CD14-positive monocyte (primary cell): ENCODE measurements around the gene SLC7A4. TPM values are rescaled to one million over a fixed set of nuclear protein-coding genes. Genes with fewer than 3 reads are reported as not detected.

Experiments used
- DNase-seq, 3 donors: peaks; one replicate each; pipeline ENCODE4 v3.0.0-alpha.2; 2011 to 2022
- H2AFZ ChIP-seq: 2 replicates; pipeline ENCODE4 v1.6.0; 2012; ENCODE audit warnings: mild to moderate bottlenecking, low read depth, low read length, inconsistent platforms; ENCODE audit not compliant: insufficient read depth, poor library complexity, severe bottlenecking
- H3K27ac ChIP-seq, 2 donors: 1 replicate in 1 of 2; 2 replicates in 1 of 2; pipeline ENCODE4 v1.5.1; 2012 to 2013; ENCODE audit warnings: low read length in 2 of 2, control low read depth in 1 of 2, inconsistent platforms in 1 of 2, low read depth in 1 of 2, mild to moderate bottlenecking in 1 of 2
- H3K27me3 ChIP-seq, 2 donors: one replicate each; pipeline versions ENCODE4 v1.6.0 to v1.6.1; 2011 to 2013; ENCODE audit warnings: low read length in 2 of 2; ENCODE audit not compliant: control insufficient read depth in 2 of 2, insufficient read depth in 2 of 2
- H3K36me3 ChIP-seq, 2 donors: replicated peaks in 1 of 2; 1 replicate in 1 of 2; 2 replicates in 1 of 2; pipeline versions ENCODE4 v1.5.1 to v1.6.1; 2012 to 2013; ENCODE audit warnings: low read length in 2 of 2, control low read depth in 1 of 2, inconsistent platforms in 1 of 2, mild to moderate bottlenecking in 1 of 2; ENCODE audit not compliant: insufficient read depth in 2 of 2, control insufficient read depth in 1 of 2
- H3K4me1 ChIP-seq, 2 donors: 1 replicate in 1 of 2; 2 replicates in 1 of 2; pipeline versions ENCODE4 v1.5.1 to v1.6.1; 2012 to 2013; ENCODE audit warnings: low read length in 2 of 2, control low read depth in 1 of 2, inconsistent platforms in 1 of 2, mild to moderate bottlenecking in 1 of 2, moderate library complexity in 1 of 2; ENCODE audit not compliant: insufficient read depth in 2 of 2, control insufficient read depth in 1 of 2
- H3K4me2 ChIP-seq: replicated peaks from 2 replicates; pipeline ENCODE3; 2012; ENCODE audit warnings: low read length, moderate library complexity, mild to moderate bottlenecking; ENCODE audit not compliant: poor library complexity, severe bottlenecking; ENCODE audit errors: extremely low read depth
- H3K4me3 ChIP-seq, 3 experiments: fragments of 200-600 bp in 1 of 3; sonication (generic) in 1 of 3; replicated peaks in 1 of 3; 1 replicate in 2 of 3; 2 replicates in 1 of 3; pipeline ENCODE4 v1.5.1; 2011 to 2013; ENCODE audit warnings: low read length in 3 of 3, mild to moderate bottlenecking in 3 of 3, control low read depth in 2 of 3, low read depth in 2 of 3, inconsistent platforms in 1 of 3, moderate library complexity in 1 of 3
- H3K79me2 ChIP-seq: 2 replicates; pipeline ENCODE4 v1.6.0; 2012; ENCODE audit warnings: mild to moderate bottlenecking, control low read depth, inconsistent platforms, low read length, moderate library complexity; ENCODE audit not compliant: insufficient read depth
- H3K9ac ChIP-seq: 2 replicates; pipeline ENCODE4 v1.6.0; 2017; ENCODE audit warnings: low read length, mild to moderate bottlenecking; ENCODE audit not compliant: insufficient read depth, poor library complexity, severe bottlenecking
- H3K9me3 ChIP-seq, 2 donors: replicated peaks in 1 of 2; 1 replicate in 1 of 2; 2 replicates in 1 of 2; pipeline versions ENCODE4 v1.5.1 to v1.6.1; 2012 to 2013; ENCODE audit warnings: low read length in 2 of 2, control low read depth in 1 of 2; ENCODE audit not compliant: control insufficient read depth in 1 of 2, insufficient read depth in 1 of 2
- H4K20me1 ChIP-seq: 2 replicates; pipeline ENCODE4 v1.6.0; 2012; ENCODE audit warnings: mild to moderate bottlenecking, low read length, control low read depth, moderate library complexity; ENCODE audit not compliant: insufficient read depth
- H3K27ac Mint-ChIP-seq, 7 donors: one replicate each; pipeline ENCODE4 v1.8.0; 2020; ENCODE audit warnings: mild to moderate bottlenecking in 7 of 7, mixed read lengths in 7 of 7, moderate library complexity in 6 of 7, inconsistent platforms in 2 of 7
- H3K27me3 Mint-ChIP-seq, 3 donors: one replicate each; pipeline ENCODE4 v1.8.0; 2021 to 2022; ENCODE audit warnings: low read depth in 3 of 3, mild to moderate bottlenecking in 3 of 3, mixed read lengths in 3 of 3, moderate library complexity in 3 of 3, inconsistent platforms in 1 of 3
- H3K36me3 Mint-ChIP-seq, 2 donors: one replicate each; pipeline ENCODE4 v1.8.0; 2020; ENCODE audit warnings: mixed read lengths in 2 of 2, inconsistent platforms in 1 of 2, mild to moderate bottlenecking in 1 of 2
- H3K4me1 Mint-ChIP-seq: one replicate; pipeline ENCODE4 v1.8.0; 2020; ENCODE audit warnings: mild to moderate bottlenecking, mixed read lengths
- H3K4me3 Mint-ChIP-seq, 2 donors: one replicate each; pipeline ENCODE4 v1.8.0; 2020; ENCODE audit warnings: mild to moderate bottlenecking in 2 of 2, mixed read lengths in 2 of 2, moderate library complexity in 1 of 2
- H3K9me3 Mint-ChIP-seq, 7 donors: one replicate each; pipeline ENCODE4 v1.8.0; 2020 to 2022; ENCODE audit warnings: mixed read lengths in 7 of 7, mild to moderate bottlenecking in 6 of 7, moderate library complexity in 6 of 7, inconsistent platforms in 2 of 7
- CTCF ChIP-seq: fragments of 200-600 bp; IDR thresholded peaks from one replicate; pipeline ENCODE4 v1.8.0; 2022; ENCODE audit warnings: antibody characterized with exemption, mild to moderate bottlenecking
- WGBS: methylation state at CpG from one replicate; pipeline ENCODE4 v1.1.5; 2013; ENCODE audit warnings: missing lambda C conversion rate; ENCODE audit not compliant: insufficient coverage; 5-methylcytosine and 5-hydroxymethylcytosine counted together
- intact Hi-C, 2 donors: fragments of 100-400 bp; cut with micrococcal nuclease; formaldehyde crosslinking; loops; one replicate each; pipeline versions ENCODE4 v1.15.0 to v1.15.1; 2023
- polyA plus RNA-seq, 3 donors: library from polyadenylated mRNA; depleted of rRNA in 1 of 3; unstranded in 2 of 3; stranded (reverse) in 1 of 3; fragments of 300-500 nt in 2 of 3; fragments of >200 nt in 1 of 3; fragmentation: Illumina TruSeq in 2 of 3; gene quantifications; 1 replicate in 2 of 3; 2 replicates in 1 of 3; pipeline ENCODE4 v1.2.3, GENCODE V29; 2012 to 2021

SLC7A4 gene
- polyA plus RNA-seq, 3 donors, result not detected

- Histone ChIP-seq H3K9ac (no peak overlapping the region), H2AFZ (no peak overlapping the region), H3K79me2 (no peaks in the 10 kb centered on the region), H4K20me1 (no peaks in the 10 kb centered on the region), H3K9me3 (no peaks in the 10 kb centered on the region), H3K4me2 (no peak overlapping the region), H3K36me3 (peaks cover 67 to 80% of the 10 kb centered on the region in 2 donors), H3K27me3 (no peaks in the 10 kb centered on the region), H3K27ac (no peak overlapping the region), H3K4me3 (no peak overlapping the region), H3K4me1 (no peaks in the 10 kb centered on the region)
- H3K4me1 Mint-ChIP-seq, result peaks cover 4% of the 10 kb centered on the region
- H3K27ac Mint-ChIP-seq, result no peak overlapping the region
- TF ChIP-seq CTCF, result no peak
- WGBS, result 99% methylated on average over 12 of the region's 16 CpGs
- no peak for DNase-seq
- H3K4me3 Mint-ChIP-seq, result no peak overlapping the region
- peaks cover 60 to 81% of the 10 kb centered on the region in 2 donors for H3K36me3 Mint-ChIP-seq
- no peaks in the 10 kb centered on the region for H3K9me3 Mint-ChIP-seq
- H3K27me3 Mint-ChIP-seq, result peaks cover 0 to 3% (median 3%) of the 10 kb centered on the region in 3 donors
- intact Hi-C loops, result loop anchor here in 1 of 2 donors (10.0 kb wide), 1 partner anchor 56 kb away; the partner anchor contains the start of gene LRRC74B
Measured at GRCh38 chr22:20988573-20989322, 43.6 kb downstream of the SLC7A4 start.

GRCh38 chr22:20987375-20987774, 45.0 kb downstream of the SLC7A4 start:
- Histone ChIP-seq H3K27me3 (no peaks in the 10 kb centered on the region), H3K36me3 (peaks cover 55 to 66% of the 10 kb centered on the region in 2 donors), H4K20me1 (no peaks in the 10 kb centered on the region), H3K27ac (no peak overlapping the region), H3K4me3 (no peak overlapping the region), H3K4me2 (no peak overlapping the region), H3K4me1 (peaks cover 10 to 14% of the 10 kb centered on the region in 2 donors), H3K9me3 (no peaks in the 10 kb centered on the region), H3K79me2 (peaks cover 11% of the 10 kb centered on the region), H2AFZ (no peak overlapping the region), H3K9ac (no peak overlapping the region)
- intact Hi-C loops, result loop anchor here in 1 of 2 donors (10.0 kb wide), 1 partner anchor 57 kb away; the partner anchor contains the start of gene LRRC74B
- peaks cover 16% of the 10 kb centered on the region for H3K4me1 Mint-ChIP-seq
- 98% methylated on average over 10 of the region's 14 CpGs for WGBS
- TF ChIP-seq CTCF, result no peak
- H3K4me3 Mint-ChIP-seq, result no peak overlapping the region
- H3K36me3 Mint-ChIP-seq, result peaks cover 54 to 70% of the 10 kb centered on the region in 2 donors
- H3K27me3 Mint-ChIP-seq, result peaks cover 0 to 3% (median 0%) of the 10 kb centered on the region in 3 donors
- no peak for DNase-seq
- no peaks in the 10 kb centered on the region for H3K9me3 Mint-ChIP-seq
- H3K27ac Mint-ChIP-seq, result peak overlapping the region in 1 of 7 donors; percentile 6
